B cell (primary cell): ENCODE measurements around the gene ETV3L. TPM values are rescaled to one million over a fixed set of nuclear protein-coding genes. Genes with fewer than 3 reads are reported as not detected.

Source experiments
- ATAC-seq: fragments of 200-7000 bp; cut with Tn5 transposase; one replicate; pipeline ENCODE4 v1.10.0; 2021; ENCODE audit warnings: low read depth, mild to moderate bottlenecking, moderate number of reproducible peaks, moderate library complexity
- CTCF ChIA-PET: fragments of 350-600 bp; sonication (Branson Sonifier 250); formaldehyde crosslinking; loops from one replicate; lab custom pipeline; 2021; ENCODE audit warnings: antibody characterized with exemption, inconsistent platforms; lab: Charles Lee
- POLR2A ChIA-PET: fragments of 350-600 bp; sonication (Branson Sonifier 250); formaldehyde crosslinking; loops from one replicate; lab custom pipeline; 2021; ENCODE audit warnings: antibody characterized with exemption; lab: Charles Lee
- DNase-seq: peaks from one replicate; pipeline ENCODE4 v3.0.0; 2013
- H2AFZ ChIP-seq: 2 replicates; pipeline ENCODE4 v1.6.1; 2012; ENCODE audit warnings: mild to moderate bottlenecking, low read depth, low read length; ENCODE audit not compliant: insufficient read depth, poor library complexity, severe bottlenecking
- H3K27ac ChIP-seq, 2 donors: 1 replicate in 1 of 2; 2 replicates in 1 of 2; pipeline ENCODE4 v1.5.1; 2012 to 2013; ENCODE audit warnings: low read length in 2 of 2, mild to moderate bottlenecking in 2 of 2, moderate library complexity in 1 of 2
- H3K27me3 ChIP-seq, 4 experiments: fragments of 200-600 bp in 1 of 4; sonication (generic) in 1 of 4; replicated peaks in 1 of 4; 1 replicate in 2 of 4; 2 replicates in 2 of 4; pipeline versions ENCODE4 v1.6.1 to v1.7.0; 2013 to 2016; ENCODE audit warnings: low read length in 3 of 4, mild to moderate bottlenecking in 2 of 4, mixed read lengths in 1 of 4, moderate library complexity in 1 of 4; ENCODE audit not compliant: insufficient read depth in 4 of 4, control insufficient read depth in 3 of 4; ENCODE audit errors: control extremely low read depth in 1 of 4
- H3K36me3 ChIP-seq, 2 experiments: replicated peaks in 1 of 2; 1 replicate in 1 of 2; 2 replicates in 1 of 2; pipeline versions ENCODE4 v1.6.1 to v1.7.1; 2013; ENCODE audit warnings: low read length in 1 of 2; ENCODE audit not compliant: insufficient read depth in 2 of 2, control insufficient read depth in 1 of 2; ENCODE audit errors: control extremely low read depth in 1 of 2, extremely low read depth in 1 of 2
- H3K4me1 ChIP-seq, 2 donors: fragments of 200-600 bp in 1 of 2; sonication (generic) in 1 of 2; 1 replicate in 1 of 2; 2 replicates in 1 of 2; pipeline versions ENCODE4 v1.5.1 to v1.6.1; 2013 to 2017; ENCODE audit warnings: low read length in 2 of 2; ENCODE audit not compliant: control insufficient read depth in 2 of 2, insufficient read depth in 2 of 2
- H3K4me2 ChIP-seq: replicated peaks from 2 replicates; pipeline ENCODE3; 2012; ENCODE audit warnings: mild to moderate bottlenecking, low read depth, low read length; ENCODE audit not compliant: poor library complexity, severe bottlenecking
- H3K4me3 ChIP-seq, 5 experiments: fragments of 200-600 bp in 1 of 5; sonication (generic) in 1 of 5; 1 replicate in 3 of 5; 2 replicates in 2 of 5; pipeline versions ENCODE4 v1.5.1 to v1.7.0; 2011 to 2016; ENCODE audit warnings: low read length in 4 of 5, mild to moderate bottlenecking in 4 of 5, low read depth in 2 of 5, control low read depth in 1 of 5, moderate library complexity in 1 of 5; ENCODE audit not compliant: insufficient read depth in 1 of 5; ENCODE audit errors: control extremely low read depth in 1 of 5, extremely low read depth in 1 of 5
- H3K79me2 ChIP-seq: fragments of 200-600 bp; sonication (generic); one replicate; pipeline ENCODE4 v1.6.0; 2016; ENCODE audit warnings: low read length; ENCODE audit not compliant: control insufficient read depth, insufficient read depth
- H3K9ac ChIP-seq: fragments of 200-600 bp; sonication (generic); 2 replicates; pipeline ENCODE4 v1.6.1; 2017; ENCODE audit warnings: mild to moderate bottlenecking, low read length, moderate library complexity
- H3K9me3 ChIP-seq, 3 donors: one replicate each; pipeline versions ENCODE4 v1.6.1 to v1.7.1; 2013; ENCODE audit warnings: low read length in 2 of 3; ENCODE audit not compliant: control insufficient read depth in 2 of 3, insufficient read depth in 1 of 3; ENCODE audit errors: control extremely low read depth in 1 of 3
- H4K20me1 ChIP-seq: 2 replicates; pipeline ENCODE4 v1.6.0; 2012; ENCODE audit warnings: mild to moderate bottlenecking, low read length; ENCODE audit not compliant: insufficient read depth, control insufficient read depth, poor library complexity, severe bottlenecking
- H3K27ac Mint-ChIP-seq: one replicate; pipeline ENCODE4 v1.8.0; 2021; ENCODE audit warnings: mixed read lengths
- H3K27me3 Mint-ChIP-seq: one replicate; pipeline ENCODE4 v1.8.0; 2021; ENCODE audit warnings: mixed read lengths
- H3K4me1 Mint-ChIP-seq: one replicate; pipeline ENCODE4 v1.8.0; 2021; ENCODE audit warnings: mixed read lengths
- H3K4me3 Mint-ChIP-seq: one replicate; pipeline ENCODE4 v1.8.0; 2021; ENCODE audit warnings: mixed read lengths
- H3K9me3 Mint-ChIP-seq: one replicate; pipeline ENCODE4 v1.8.0; 2022; ENCODE audit warnings: mixed read lengths; ENCODE audit not compliant: insufficient read depth
- EZH2 ChIP-seq: IDR thresholded peaks from 2 replicates; pipeline ENCODE4 v1.6.1; 2012; ENCODE audit warnings: borderline replicate concordance, low read depth, mild to moderate bottlenecking, moderate library complexity, low read length; ENCODE audit not compliant: insufficient read depth, poor library complexity, severe bottlenecking
- WGBS: methylation state at CpG from one replicate; pipeline ENCODE4 v1.1.5; 2013; ENCODE audit warnings: missing lambda C conversion rate; ENCODE audit not compliant: insufficient coverage; 5-methylcytosine and 5-hydroxymethylcytosine counted together
- intact Hi-C: fragments of 100-400 bp; cut with micrococcal nuclease; formaldehyde crosslinking; loops from one replicate; pipeline ENCODE4 v1.10.0; 2022
- polyA plus RNA-seq: library from polyadenylated mRNA; depleted of rRNA; stranded (reverse); fragments of >200 nt; gene quantifications from 2 replicates; pipeline ENCODE4 v1.2.3, GENCODE V29; 2012
- total RNA-seq, 2 donors: library from RNA; stranded (reverse); fragments of 120-200 nt in 1 of 2; gene quantifications; 1 replicate in 1 of 2; 2 replicates in 1 of 2; pipeline versions ENCODE4 v1.2.3 to v1.2.4, GENCODE V29; 2013 to 2022
- TF ChIP-seq, protein P1 (sequence below): fragments of 200-600 bp; IDR thresholded peaks from one replicate; pipeline ENCODE4 v1.8.0; 2022; ENCODE audit warnings: antibody characterized with exemption, mild to moderate bottlenecking

Gene ETV3L
- total and polyA plus RNA-seq, 2 donors (not counting 1 experiment from before 2014, with no cell fraction given): not detected

DNA sequence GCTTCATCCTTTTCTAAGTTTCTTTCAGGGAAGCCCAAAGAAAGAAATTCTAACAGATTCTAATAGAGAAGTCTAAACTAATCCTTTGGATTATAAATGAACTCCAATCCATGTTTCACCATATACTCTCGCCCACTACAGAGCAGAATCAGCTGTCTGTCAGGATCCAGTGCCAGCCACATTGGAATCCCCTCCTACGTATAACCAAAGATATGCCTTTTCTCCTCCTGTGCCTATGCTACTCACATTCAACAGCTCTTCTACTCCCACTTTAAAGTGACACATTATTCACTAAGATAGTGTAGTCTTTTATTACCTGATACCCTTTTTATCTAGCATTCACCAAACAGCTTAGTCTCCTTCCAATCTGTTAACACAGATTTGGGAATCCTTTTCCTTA is 35.5 kb upstream of the ETV3L start:
- no peaks in the 10 kb centered on the region for H3K9me3 ChIP-seq
- H3K4me3 ChIP-seq: no peak overlapping the region
- no peak overlapping the region for H2AFZ ChIP-seq
- CTCF ChIA-PET: interaction anchor here (1.0 to 2.7 kb wide), 2 partner anchors 22 to 45 kb away, joined by 3 to 21 read pairs; no protein-coding TSS in a partner anchor
- 100% methylated on average over 2 of the region's 2 CpGs for WGBS
- H3K9ac ChIP-seq: no peak overlapping the region
- ATAC-seq (no peak), DNase-seq (no peak)
- peaks cover 20 to 26% of the 10 kb centered on the region in 2 donors for H3K4me1 ChIP-seq
- intact Hi-C loops: no loop called here
- Mint-ChIP-seq H3K9me3 (no peaks in the 10 kb centered on the region), H3K4me3 (no peak overlapping the region), H3K27me3 (no peaks in the 10 kb centered on the region), H3K27ac (no peak overlapping the region), H3K4me1 (peaks cover 42% of the 10 kb centered on the region)
- no peak for TF ChIP-seq EZH2
- TF ChIP-seq, protein P1, sequence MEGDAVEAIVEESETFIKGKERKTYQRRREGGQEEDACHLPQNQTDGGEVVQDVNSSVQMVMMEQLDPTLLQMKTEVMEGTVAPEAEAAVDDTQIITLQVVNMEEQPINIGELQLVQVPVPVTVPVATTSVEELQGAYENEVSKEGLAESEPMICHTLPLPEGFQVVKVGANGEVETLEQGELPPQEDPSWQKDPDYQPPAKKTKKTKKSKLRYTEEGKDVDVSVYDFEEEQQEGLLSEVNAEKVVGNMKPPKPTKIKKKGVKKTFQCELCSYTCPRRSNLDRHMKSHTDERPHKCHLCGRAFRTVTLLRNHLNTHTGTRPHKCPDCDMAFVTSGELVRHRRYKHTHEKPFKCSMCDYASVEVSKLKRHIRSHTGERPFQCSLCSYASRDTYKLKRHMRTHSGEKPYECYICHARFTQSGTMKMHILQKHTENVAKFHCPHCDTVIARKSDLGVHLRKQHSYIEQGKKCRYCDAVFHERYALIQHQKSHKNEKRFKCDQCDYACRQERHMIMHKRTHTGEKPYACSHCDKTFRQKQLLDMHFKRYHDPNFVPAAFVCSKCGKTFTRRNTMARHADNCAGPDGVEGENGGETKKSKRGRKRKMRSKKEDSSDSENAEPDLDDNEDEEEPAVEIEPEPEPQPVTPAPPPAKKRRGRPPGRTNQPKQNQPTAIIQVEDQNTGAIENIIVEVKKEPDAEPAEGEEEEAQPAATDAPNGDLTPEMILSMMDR: no peak
- H3K27ac ChIP-seq: no peak overlapping the region
- POLR2A ChIA-PET: no interaction called here
- peaks cover 24 to 57% of the 10 kb centered on the region in 2 experiments for H3K36me3 ChIP-seq
- H3K79me2 ChIP-seq: peaks cover 31% of the 10 kb centered on the region
- H4K20me1 ChIP-seq: peaks cover 30% of the 10 kb centered on the region
- no peak overlapping the region for H3K4me2 ChIP-seq
- H3K27me3 ChIP-seq: no peaks in the 10 kb centered on the region

DNA sequence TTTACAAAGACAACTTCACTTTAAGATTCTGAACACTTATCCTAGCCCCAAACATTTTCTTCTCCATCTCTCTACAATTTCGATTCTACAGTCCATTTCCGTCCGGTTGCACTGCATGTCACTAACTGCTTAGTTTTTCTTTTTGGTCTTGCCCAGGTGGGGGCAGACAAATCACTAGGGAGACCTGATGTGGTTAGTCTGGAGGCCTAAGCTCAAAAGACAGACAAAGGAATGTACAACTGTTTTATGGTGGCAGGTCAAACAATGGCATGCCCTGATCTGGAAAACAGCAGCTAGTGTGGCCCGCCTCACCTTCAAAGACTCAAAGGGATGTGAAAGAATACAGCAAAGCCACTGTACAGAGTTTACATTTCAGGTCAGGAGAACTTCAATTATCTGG is 34.8 kb upstream of the ETV3L start:
- H3K4me1 ChIP-seq: peaks cover 20 to 26% of the 10 kb centered on the region in 2 donors
- intact Hi-C loops: no loop called here
- no peaks in the 10 kb centered on the region for H3K9me3 Mint-ChIP-seq
- H3K27me3 Mint-ChIP-seq: no peaks in the 10 kb centered on the region
- no peak overlapping the region for H2AFZ ChIP-seq
- DNase-seq: no peak
- H3K36me3 ChIP-seq: peaks cover 25 to 57% of the 10 kb centered on the region in 2 experiments
- H3K27ac Mint-ChIP-seq: no peak overlapping the region
- peaks cover 31% of the 10 kb centered on the region for H3K79me2 ChIP-seq
- no peak overlapping the region for H3K9ac ChIP-seq
- no peak for ATAC-seq
- ChIA-PET CTCF (interaction anchor here (2.7 kb wide), 1 partner anchor 22 kb away, joined by 21 read pairs; no protein-coding TSS in a partner anchor), POLR2A (no interaction called here)
- TF ChIP-seq, protein P1: no peak
- no peak for TF ChIP-seq EZH2
- peaks cover 41% of the 10 kb centered on the region for H3K4me1 Mint-ChIP-seq
- no peak overlapping the region for H3K4me3 ChIP-seq
- no peaks in the 10 kb centered on the region for H3K27me3 ChIP-seq
- no peak overlapping the region for H3K4me3 Mint-ChIP-seq
- H3K9me3 ChIP-seq: no peaks in the 10 kb centered on the region
- peaks cover 30% of the 10 kb centered on the region for H4K20me1 ChIP-seq
- H3K4me2 ChIP-seq: no peak overlapping the region
- WGBS: 96% methylated on average over 4 of the region's 4 CpGs
- H3K27ac ChIP-seq: no peak overlapping the region
